Endodermal cell (in vitro differentiated cells): Measurements from ENCODE around the gene HNRNPA3. TPM values are rescaled to one million over a fixed set of nuclear protein-coding genes. Genes with fewer than 3 reads are reported as not detected.
"Not testable (repeated sequence)": the region's sequence is repeated elsewhere in the genome, so short reads cannot be mapped to it uniquely, and the experiment has no call there.

ENCODE experiments used
- DNase-seq: peaks from one replicate; pipeline ENCODE4 v3.0.0-alpha.2; 2017
- H3K27ac ChIP-seq: 2 replicates; pipeline ENCODE4 v1.5.1; 2013; ENCODE audit warnings: mild to moderate bottlenecking, low read depth, low read length, moderate library complexity
- H3K27me3 ChIP-seq: 2 replicates; pipeline ENCODE4 v1.6.1; 2013; ENCODE audit warnings: mild to moderate bottlenecking, low read length, moderate library complexity; ENCODE audit not compliant: insufficient read depth, control insufficient read depth, poor library complexity, severe bottlenecking
- H3K36me3 ChIP-seq: 2 replicates; pipeline ENCODE4 v1.7.0; 2013; ENCODE audit warnings: mild to moderate bottlenecking, low read length, moderate library complexity; ENCODE audit not compliant: control insufficient read depth, insufficient read depth
- H3K4me1 ChIP-seq: one replicate; pipeline ENCODE4 v1.7.0; 2013; ENCODE audit warnings: low read length; ENCODE audit not compliant: control insufficient read depth, insufficient read depth
- H3K4me3 ChIP-seq: 2 replicates; pipeline ENCODE4 v1.5.1; 2013; ENCODE audit warnings: mild to moderate bottlenecking, low read length, moderate library complexity
- H3K9ac ChIP-seq: 2 replicates; pipeline ENCODE4 v1.6.1; 2013; ENCODE audit warnings: mild to moderate bottlenecking, low read length, moderate library complexity; ENCODE audit not compliant: poor library complexity, severe bottlenecking; ENCODE audit errors: extremely low read depth
- H3K9me3 ChIP-seq: 2 replicates; pipeline ENCODE4 v1.6.1; 2013; ENCODE audit warnings: mild to moderate bottlenecking, low read length, moderate library complexity; ENCODE audit not compliant: control insufficient read depth
- H3K27ac Mint-ChIP-seq: 2 replicates; pipeline ENCODE4 v1.8.0; 2020; ENCODE audit warnings: mixed read lengths
- H3K27me3 Mint-ChIP-seq: 2 replicates; pipeline ENCODE4 v1.8.0; 2021; ENCODE audit warnings: mild to moderate bottlenecking, mixed read lengths; ENCODE audit not compliant: insufficient read depth
- H3K36me3 Mint-ChIP-seq: 2 replicates; pipeline ENCODE4 v1.8.0; 2020; ENCODE audit warnings: low read depth, mixed read lengths
- H3K4me1 Mint-ChIP-seq: 2 replicates; pipeline ENCODE4 v1.8.0; 2020; ENCODE audit warnings: mixed read lengths
- H3K4me3 Mint-ChIP-seq: 2 replicates; pipeline ENCODE4 v1.8.0; 2020; ENCODE audit warnings: mild to moderate bottlenecking, moderate library complexity, mixed read lengths
- H3K9me3 Mint-ChIP-seq: 2 replicates; pipeline ENCODE4 v1.8.0; 2020; ENCODE audit warnings: mild to moderate bottlenecking, mixed read lengths
- WGBS, 2 experiments: methylation state at CpG; one replicate each; pipeline versions ENCODE4 v1.1.5 to v1.1.7; 2013; ENCODE audit warnings: missing lambda C conversion rate in 2 of 2, mixed read lengths in 1 of 2; ENCODE audit not compliant: insufficient coverage in 1 of 2, insufficient read length in 1 of 2; 5-methylcytosine and 5-hydroxymethylcytosine counted together
- total RNA-seq, 2 donors: library from RNA; stranded (reverse); fragmentation: NEBNext Ultra II Directional in 1 of 2; extraction: Animal tissue kit (Norgen Biotek cat#: 25700) in 1 of 2; gene quantifications; 2 replicates in 1 of 2; 3 replicates in 1 of 2; pipeline ENCODE4 v1.2.1, GENCODE V29; 2021
- TF ChIP-seq, protein P1 (sequence below): fragments of 200-600 bp; sonication (generic); conservative IDR thresholded peaks from 2 replicates; pipeline ENCODE4 v1.5.0; 2021; ENCODE audit warnings: antibody characterized with exemption, mild to moderate bottlenecking

HNRNPA3 gene
- total RNA-seq, 2 donors from 2014 or later: 323 to 413 TPM

DNA sequence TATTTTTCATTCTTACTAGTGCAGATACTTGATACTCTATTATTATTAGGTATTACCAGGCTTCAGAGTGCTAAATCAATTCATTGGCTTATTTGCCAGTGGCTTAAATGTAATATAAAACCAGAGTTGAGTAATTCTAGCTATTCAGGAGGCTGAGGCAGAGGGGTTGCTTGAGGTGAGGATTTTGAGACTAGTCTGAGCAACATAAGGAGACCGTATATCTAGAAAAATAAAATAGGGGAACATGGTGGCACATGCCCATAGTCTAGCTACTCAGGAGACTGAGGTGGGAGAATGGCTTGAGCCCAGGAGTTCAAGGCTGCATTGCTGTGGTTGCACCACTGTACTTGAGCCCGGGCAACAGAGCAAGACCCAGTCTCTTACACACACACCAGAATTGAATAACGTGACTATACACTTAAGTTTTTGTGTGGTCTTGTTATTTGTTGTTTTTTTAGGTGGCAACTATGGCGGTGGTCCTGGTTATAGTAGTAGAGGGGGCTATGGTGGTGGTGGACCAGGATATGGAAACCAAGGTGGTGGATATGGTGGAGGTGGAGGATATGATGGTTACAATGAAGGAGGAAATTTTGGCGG lies 4.8 kb downstream of the HNRNPA3 start:
- no peaks in the 10 kb centered on the region for H3K4me1 ChIP-seq
- TF ChIP-seq, protein P1, sequence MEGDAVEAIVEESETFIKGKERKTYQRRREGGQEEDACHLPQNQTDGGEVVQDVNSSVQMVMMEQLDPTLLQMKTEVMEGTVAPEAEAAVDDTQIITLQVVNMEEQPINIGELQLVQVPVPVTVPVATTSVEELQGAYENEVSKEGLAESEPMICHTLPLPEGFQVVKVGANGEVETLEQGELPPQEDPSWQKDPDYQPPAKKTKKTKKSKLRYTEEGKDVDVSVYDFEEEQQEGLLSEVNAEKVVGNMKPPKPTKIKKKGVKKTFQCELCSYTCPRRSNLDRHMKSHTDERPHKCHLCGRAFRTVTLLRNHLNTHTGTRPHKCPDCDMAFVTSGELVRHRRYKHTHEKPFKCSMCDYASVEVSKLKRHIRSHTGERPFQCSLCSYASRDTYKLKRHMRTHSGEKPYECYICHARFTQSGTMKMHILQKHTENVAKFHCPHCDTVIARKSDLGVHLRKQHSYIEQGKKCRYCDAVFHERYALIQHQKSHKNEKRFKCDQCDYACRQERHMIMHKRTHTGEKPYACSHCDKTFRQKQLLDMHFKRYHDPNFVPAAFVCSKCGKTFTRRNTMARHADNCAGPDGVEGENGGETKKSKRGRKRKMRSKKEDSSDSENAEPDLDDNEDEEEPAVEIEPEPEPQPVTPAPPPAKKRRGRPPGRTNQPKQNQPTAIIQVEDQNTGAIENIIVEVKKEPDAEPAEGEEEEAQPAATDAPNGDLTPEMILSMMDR: no peak
- no peaks in the 10 kb centered on the region for H3K9me3 ChIP-seq
- peak overlapping the region; percentile 41 for H3K4me3 ChIP-seq
- H3K36me3 ChIP-seq: peaks cover 85% of the 10 kb centered on the region
- no peak overlapping the region for H3K27ac ChIP-seq
- 97 to 100% methylated on average over 3 to 5 of the region's 5 CpGs for WGBS, 2 experiments
- Mint-ChIP-seq H3K27me3 (no peaks in the 10 kb centered on the region), H3K9me3 (no peaks in the 10 kb centered on the region), H3K4me3 (no peak overlapping the region), H3K36me3 (peaks cover 76% of the 10 kb centered on the region), H3K27ac (peak overlapping the region; percentile 79), H3K4me1 (peaks cover 25% of the 10 kb centered on the region)
- DNase-seq: no peak
- H3K27me3 ChIP-seq: no peaks in the 10 kb centered on the region
- H3K9ac ChIP-seq: no peak overlapping the region

DNA sequence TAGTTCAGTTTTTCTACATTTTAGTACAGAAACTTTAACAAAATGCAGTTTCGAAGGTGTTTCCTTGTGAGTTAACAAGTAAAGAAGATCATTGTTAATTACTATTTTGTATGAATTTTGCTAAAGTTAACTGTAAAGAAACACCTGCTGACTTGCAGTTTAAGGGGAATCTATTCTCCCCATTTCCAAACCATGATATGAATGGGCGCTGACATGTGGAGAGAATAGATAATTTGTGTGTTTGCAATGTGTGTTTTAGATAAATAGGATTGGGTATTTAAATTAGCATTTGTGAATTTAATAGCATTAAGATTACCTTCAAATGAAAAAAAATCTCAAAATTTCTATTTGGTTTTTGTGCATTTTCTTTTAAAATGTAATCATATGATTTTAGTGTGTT lies 7.2 kb downstream of the HNRNPA3 start:
- Mint-ChIP-seq H3K4me1 (peaks cover 20% of the 10 kb centered on the region), H3K36me3 (peaks cover 70% of the 10 kb centered on the region)
- H3K27ac Mint-ChIP-seq, H3K9me3 ChIP-seq, H3K27me3 Mint-ChIP-seq, DNase-seq, H3K9me3 Mint-ChIP-seq, H3K9ac ChIP-seq, H3K27me3 ChIP-seq, H3K4me1 ChIP-seq, H3K4me3 Mint-ChIP-seq, H3K4me3 ChIP-seq, H3K27ac ChIP-seq: not testable (repeated sequence)
- 88% methylated on average over 1 of the region's 2 CpGs; no CpG with 5 or more reads in 1 of the 2 experiments for WGBS, 2 experiments
- H3K36me3 ChIP-seq: peaks cover 89% of the 10 kb centered on the region

- Mint-ChIP-seq H3K27me3 (no peaks in the 10 kb centered on the region), H3K36me3 (peaks cover 52% of the 10 kb centered on the region), H3K27ac (no peak overlapping the region), H3K4me1 (peaks cover 8% of the 10 kb centered on the region), H3K4me3 (no peak overlapping the region), H3K9me3 (no peaks in the 10 kb centered on the region)
- WGBS, 2 experiments: 92 to 96% methylated on average over 3 of the region's 3 CpGs
- Histone ChIP-seq H3K9me3 (no peaks in the 10 kb centered on the region), H3K27ac (no peak overlapping the region), H3K27me3 (no peaks in the 10 kb centered on the region), H3K36me3 (peaks cover 78% of the 10 kb centered on the region), H3K9ac (no peak overlapping the region), H3K4me3 (no peak overlapping the region), H3K4me1 (no peaks in the 10 kb centered on the region)
- TF ChIP-seq, protein P1: no peak
- DNase-seq: no peak
These were observed 8.9 kb downstream of the HNRNPA3 start for GRCh38 chr2:177221534-177221933.

DNA sequence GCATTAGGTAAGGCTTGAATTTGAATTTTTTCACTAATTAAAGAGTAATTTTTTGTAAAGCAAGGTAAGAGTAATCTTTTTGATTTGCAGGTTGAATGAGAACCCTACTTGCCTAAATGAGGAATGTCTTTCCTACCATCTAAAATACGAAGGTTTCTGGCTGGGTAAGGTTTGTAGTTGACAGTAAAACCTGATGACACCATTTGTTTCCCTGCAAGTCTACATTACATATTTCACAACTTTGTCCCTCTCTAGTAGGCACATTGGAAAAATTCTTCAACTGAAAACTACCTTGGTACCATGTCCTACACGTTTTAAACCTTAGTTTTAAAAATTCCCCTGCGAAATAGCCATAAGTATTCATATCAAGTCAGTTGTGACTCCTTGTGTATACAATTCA lies 9.4 kb downstream of the HNRNPA3 start:
- DNase-seq: no peak
- H3K9me3 Mint-ChIP-seq: no peaks in the 10 kb centered on the region
- peaks cover 74% of the 10 kb centered on the region for H3K36me3 ChIP-seq
- TF ChIP-seq, protein P1: no peak
- peak overlapping the region; percentile 55 for H3K27ac Mint-ChIP-seq
- H3K27me3 Mint-ChIP-seq: no peaks in the 10 kb centered on the region
- no peak overlapping the region for H3K4me3 ChIP-seq
- no peak overlapping the region for H3K9ac ChIP-seq
- WGBS, 2 experiments: 95 to 100% methylated on average over 3 of the region's 3 CpGs
- H3K4me3 Mint-ChIP-seq: no peak overlapping the region
- no peak overlapping the region for H3K27ac ChIP-seq
- H3K27me3 ChIP-seq: no peaks in the 10 kb centered on the region
- no peaks in the 10 kb centered on the region for H3K4me1 ChIP-seq
- H3K4me1 Mint-ChIP-seq: peaks cover 6% of the 10 kb centered on the region
- peaks cover 49% of the 10 kb centered on the region for H3K36me3 Mint-ChIP-seq
- no peaks in the 10 kb centered on the region for H3K9me3 ChIP-seq

- not testable (repeated sequence) for H3K9me3 ChIP-seq, H3K4me3 ChIP-seq, H3K27ac Mint-ChIP-seq, H3K4me1 Mint-ChIP-seq, H3K9me3 Mint-ChIP-seq, H3K9ac ChIP-seq, DNase-seq, H3K27me3 ChIP-seq, H3K4me1 ChIP-seq, H3K27ac ChIP-seq, H3K27me3 Mint-ChIP-seq, H3K4me3 Mint-ChIP-seq
- H3K36me3 Mint-ChIP-seq: peaks cover 37% of the 10 kb centered on the region
- H3K36me3 ChIP-seq: peaks cover 59% of the 10 kb centered on the region
These were observed 10.8 kb downstream of the HNRNPA3 start for GRCh38 chr2:177223436-177223835.
